Muscle of leg (tissue), 11 donors: ENCODE results near the gene OR51A2. TPM values are rescaled to one million over a fixed set of nuclear protein-coding genes. Genes with fewer than 3 reads are reported as not detected.

Experiments used
- DNase-seq: peaks from one replicate; pipeline ENCODE4 v3.0.0; 2013
- H3K27ac ChIP-seq: one replicate; pipeline ENCODE4 v1.5.1; 2013; ENCODE audit warnings: mild to moderate bottlenecking, low read length, control low read depth
- H3K27me3 ChIP-seq: one replicate; pipeline ENCODE4 v1.6.1; 2013; ENCODE audit warnings: low read length; ENCODE audit not compliant: control insufficient read depth, insufficient read depth
- H3K36me3 ChIP-seq: one replicate; pipeline ENCODE4 v1.6.1; 2013; ENCODE audit warnings: low read length; ENCODE audit not compliant: control insufficient read depth, insufficient read depth
- H3K4me1 ChIP-seq: one replicate; pipeline ENCODE4 v1.6.1; 2013; ENCODE audit warnings: low read length; ENCODE audit not compliant: control insufficient read depth, insufficient read depth
- H3K4me3 ChIP-seq: one replicate; pipeline ENCODE4 v1.5.1; 2013; ENCODE audit warnings: low read length, control low read depth
- H3K9me3 ChIP-seq: replicated peaks from 2 replicates; pipeline ENCODE4 v1.6.1; 2013; ENCODE audit warnings: low read depth, low read length; ENCODE audit not compliant: control insufficient read depth
- WGBS: methylation state at CpG from one replicate; pipeline ENCODE4 v1.1.5; 2013; ENCODE audit warnings: missing lambda C conversion rate; ENCODE audit not compliant: insufficient coverage; 5-methylcytosine and 5-hydroxymethylcytosine counted together
- polyA plus RNA-seq, 8 donors: library from polyadenylated mRNA; unstranded; fragments of 120-200 nt; gene quantifications; one replicate each; pipeline versions ENCODE4 v1.2.1 to v1.2.3, GENCODE V29; 2013; ENCODE audit warnings: inconsistent platforms in 1 of 8, low replicate concordance in 1 of 8; ENCODE audit not compliant: insufficient read length in 8 of 8, insufficient read depth in 1 of 8
- total RNA-seq: library from RNA; stranded (reverse); fragments of 120-200 nt; gene quantifications from one replicate; pipeline ENCODE4 v1.2.4, GENCODE V29; 2013

Gene OR51A2
- total and polyA plus RNA-seq, 9 donors: not detected

GRCh38 chr11:4957396-4957795 is 1.9 kb upstream of the OR51A2 start:
- no peak overlapping the region for H3K27ac ChIP-seq
- no peak overlapping the region for H3K4me3 ChIP-seq
- H3K36me3 ChIP-seq: no peaks in the 10 kb centered on the region
- no peaks in the 10 kb centered on the region for H3K4me1 ChIP-seq
- 83% methylated on average over 2 of the region's 4 CpGs for WGBS
- no peaks in the 10 kb centered on the region for H3K27me3 ChIP-seq
- H3K9me3 ChIP-seq: no peaks in the 10 kb centered on the region
- DNase-seq: no peak

- Histone ChIP-seq H3K27me3 (no peaks in the 10 kb centered on the region), H3K36me3 (no peaks in the 10 kb centered on the region), H3K4me1 (no peaks in the 10 kb centered on the region), H3K27ac (no peak within 1 kb of the TSS), H3K9me3 (no peaks in the 10 kb centered on the region), H3K4me3 (no peak within 1 kb of the TSS)
- DNase-seq: no peak
These were observed 8.0 kb downstream of the OR51A2 start, which contains the start of gene OR51A4 for GRCh38 chr11:4947505-4947904. Gene OR51A4, minus strand, starts transcription at chr11:4947605. Its CDS starts 505 bp downstream, at chr11:4947100.

GRCh38 chr11:4936745-4937144 is 18.8 kb downstream of the OR51A2 start:
- no CpG with 5 or more reads among the region's 3 CpGs for WGBS
- no peaks in the 10 kb centered on the region for H3K36me3 ChIP-seq
- H3K27me3 ChIP-seq: no peaks in the 10 kb centered on the region
- no peak for DNase-seq
- H3K9me3 ChIP-seq: no peaks in the 10 kb centered on the region
- no peak overlapping the region for H3K27ac ChIP-seq
- H3K4me3 ChIP-seq: no peak overlapping the region
- no peaks in the 10 kb centered on the region for H3K4me1 ChIP-seq

GRCh38 chr11:4932751-4933150 is 22.8 kb downstream of the OR51A2 start:
- no peaks in the 10 kb centered on the region for H3K27me3 ChIP-seq
- 100% methylated on average over 2 of the region's 4 CpGs for WGBS
- H3K4me3 ChIP-seq: no peak overlapping the region
- no peaks in the 10 kb centered on the region for H3K36me3 ChIP-seq
- H3K27ac ChIP-seq: no peak overlapping the region
- no peaks in the 10 kb centered on the region for H3K4me1 ChIP-seq
- no peak for DNase-seq
- no peaks in the 10 kb centered on the region for H3K9me3 ChIP-seq

GRCh38 chr11:4926608-4927007 is 28.9 kb downstream of the OR51A2 start:
- no peaks in the 10 kb centered on the region for H3K36me3 ChIP-seq
- H3K4me3 ChIP-seq: no peak overlapping the region
- no peaks in the 10 kb centered on the region for H3K27me3 ChIP-seq
- DNase-seq: no peak
- H3K9me3 ChIP-seq: no peaks in the 10 kb centered on the region
- no peak overlapping the region for H3K27ac ChIP-seq
- H3K4me1 ChIP-seq: no peaks in the 10 kb centered on the region

GRCh38 chr11:4924239-4924638 is 31.3 kb downstream of the OR51A2 start, which contains the start of gene OR51G1:
Gene OR51G1, minus strand, starts transcription at chr11:4924339. Its CDS starts 0 bp downstream, at chr11:4924339.
- no CpG with 5 or more reads among the region's 1 CpG for WGBS

GRCh38 chr11:4922304-4922703 is 33.2 kb downstream of the OR51A2 start:
- no peaks in the 10 kb centered on the region for H3K9me3 ChIP-seq
- no peak for DNase-seq
- no peaks in the 10 kb centered on the region for H3K4me1 ChIP-seq
- no peak overlapping the region for H3K4me3 ChIP-seq
- WGBS: no CpG with 5 or more reads among the region's 1 CpG
- H3K27ac ChIP-seq: no peak overlapping the region
- no peaks in the 10 kb centered on the region for H3K27me3 ChIP-seq
- H3K36me3 ChIP-seq: no peaks in the 10 kb centered on the region

More at GRCh38 chr11:4924239-4924638, 31.3 kb downstream of the OR51A2 start, which contains the start of gene OR51G1:
- Histone ChIP-seq H3K4me1 (no peaks in the 10 kb centered on the region), H3K9me3 (no peaks in the 10 kb centered on the region), H3K27ac (no peak within 1 kb of the TSS), H3K36me3 (no peaks in the 10 kb centered on the region), H3K27me3 (no peaks in the 10 kb centered on the region), H3K4me3 (no peak within 1 kb of the TSS)
- DNase-seq: no peak

- H3K27ac ChIP-seq: no peak overlapping the region
- no peak for DNase-seq
- H3K4me1 ChIP-seq: no peaks in the 10 kb centered on the region
- no peaks in the 10 kb centered on the region for H3K27me3 ChIP-seq
- H3K4me3 ChIP-seq: no peak overlapping the region
- no CpG with 5 or more reads among the region's 1 CpG for WGBS
- H3K9me3 ChIP-seq: no peaks in the 10 kb centered on the region
- no peaks in the 10 kb centered on the region for H3K36me3 ChIP-seq
These were observed 33.7 kb downstream of the OR51A2 start for GRCh38 chr11:4921796-4922195.

GRCh38 chr11:4919250-4919649 is 36.3 kb downstream of the OR51A2 start, which contains the start of gene OR51G2:
Gene OR51G2, minus strand, starts transcription at chr11:4919350. Its CDS starts 3,687 bp downstream, at chr11:4915663.
- 71% methylated on average over 1 of the region's 4 CpGs for WGBS
- Histone ChIP-seq H3K27me3 (no peaks in the 10 kb centered on the region), H3K36me3 (no peaks in the 10 kb centered on the region), H3K27ac (no peak within 1 kb of the TSS), H3K4me3 (no peak within 1 kb of the TSS), H3K4me1 (no peaks in the 10 kb centered on the region), H3K9me3 (no peaks in the 10 kb centered on the region)
- DNase-seq: no peak

- H3K36me3 ChIP-seq: no peaks in the 10 kb centered on the region
- no peak overlapping the region for H3K4me3 ChIP-seq
- no peaks in the 10 kb centered on the region for H3K4me1 ChIP-seq
- no peak overlapping the region for H3K27ac ChIP-seq
- no peaks in the 10 kb centered on the region for H3K27me3 ChIP-seq
- H3K9me3 ChIP-seq: no peaks in the 10 kb centered on the region
- no peak for DNase-seq
These were observed 38.9 kb downstream of the OR51A2 start for GRCh38 chr11:4916581-4916980.
